HG03571 (cell line): ENCODE results near the gene ST7.

Source experiments
- ATAC-seq: cut with Tn5 transposase; IDR thresholded peaks from one replicate; pipeline ENCODE4 v1.9.1; 2021; ENCODE audit not compliant: unreplicated experiment

ST7 gene

GRCh38 chr7:117183729-117184128 is 230.4 kb downstream of the ST7 start:
- ATAC-seq = no peak

GRCh38 chr7:117184367-117184766 is 231.1 kb downstream of the ST7 start:
- ATAC-seq = no peak

GRCh38 chr7:117185124-117185523 is 231.8 kb downstream of the ST7 start:
- ATAC-seq = no peak

- no peak for ATAC-seq
Measured at GRCh38 chr7:117186218-117187010, 233.1 kb downstream of the ST7 start.

GRCh38 chr7:117188376-117188775 is 235.1 kb downstream of the ST7 start:
- no peak for ATAC-seq

- no peak for ATAC-seq
Measured at GRCh38 chr7:117188949-117189592, 235.8 kb downstream of the ST7 start.

- no peak for ATAC-seq
Measured at GRCh38 chr7:117190104-117190503, 236.8 kb downstream of the ST7 start.

- no peak for ATAC-seq
Measured at GRCh38 chr7:117190746-117191435, 237.6 kb downstream of the ST7 start.

GRCh38 chr7:117192108-117192507 is 238.8 kb downstream of the ST7 start:
- no peak for ATAC-seq

- ATAC-seq = no peak
Measured at GRCh38 chr7:117193564-117193963, 240.3 kb downstream of the ST7 start.

GRCh38 chr7:117194445-117194844 is 241.1 kb downstream of the ST7 start:
- ATAC-seq = no peak

GRCh38 chr7:117195361-117196029 is 242.2 kb downstream of the ST7 start:
- no peak for ATAC-seq

- no peak for ATAC-seq
Measured at GRCh38 chr7:117200132-117200531, 246.8 kb downstream of the ST7 start.

- ATAC-seq = no peak
Measured at GRCh38 chr7:117200786-117201458, 247.6 kb downstream of the ST7 start.

- no peak for ATAC-seq
Measured at GRCh38 chr7:117202511-117202910, 249.2 kb downstream of the ST7 start.

- ATAC-seq = no peak
Measured at GRCh38 chr7:117203205-117203604, 249.9 kb downstream of the ST7 start.

GRCh38 chr7:117205873-117206272 is 252.6 kb downstream of the ST7 start:
- no peak for ATAC-seq

- ATAC-seq = no peak
Measured at GRCh38 chr7:117208257-117208656, 255.0 kb downstream of the ST7 start.

GRCh38 chr7:117210397-117210796 is 257.1 kb downstream of the ST7 start:
- ATAC-seq = no peak

- no peak for ATAC-seq
Measured at GRCh38 chr7:117210908-117211307, 257.6 kb downstream of the ST7 start.

- ATAC-seq = no peak
Measured at GRCh38 chr7:117211614-117212013, 258.3 kb downstream of the ST7 start.
